ENCODE results near the gene ERC2. TPM values are rescaled to one million over a fixed set of nuclear protein-coding genes. Genes with fewer than 3 reads are reported as not detected.

Gene ERC2
- total and polyA plus RNA-seq, 2 of the 13 experiments (the other 11 are each of a cell fraction or from before 2014, with no cell fraction given), result 0.16 to 0.22 TPM

- TF ChIP-seq CREB1 (IDR thresholded peaks at IDR 0.05) (peak; percentile 73), CREB1 (CRISPR knock-in tag; IDR thresholded peaks at IDR 0.05) (no peak), RXRA (CRISPR knock-in tag; IDR thresholded peaks at IDR 0.05) (no peak)
- Histone ChIP-seq H3K4me3 (replicated peaks in 1 of 3; ENCODE audit: insufficient read depth in 1 of 3, low read depth in 2 of 3, low read length in 3 of 3) (no peak overlapping the region), H3K79me2 (ENCODE audit: insufficient read depth, low read length) (no peaks in the 10 kb centered on the region), H3K27ac (ENCODE audit: extremely low read length, insufficient read depth, low read length) (no peak overlapping the region), H3K9ac (ENCODE audit: insufficient read depth, low read depth, low read length) (no peak overlapping the region), H3K4me1 (ENCODE audit: insufficient read depth, low read length) (no peaks in the 10 kb centered on the region), H3K9me3 (ENCODE audit: low read length) (no peaks in the 10 kb centered on the region), H2AFZ (ENCODE audit: low read length) (no peak overlapping the region), H4K20me1 (ENCODE audit: insufficient read depth, low read length) (no peaks in the 10 kb centered on the region), H3K27me3 (ENCODE audit: control insufficient read depth in 1 of 2, insufficient read depth in 2 of 2, low read length in 2 of 2) (no peaks in the 10 kb centered on the region), H3K36me3 (replicated peaks in 1 of 2; ENCODE audit: control insufficient read depth in 1 of 2, insufficient read depth in 2 of 2, low read length in 2 of 2) (no peaks in the 10 kb centered on the region), H3K4me2 (ENCODE audit: low read depth, low read length) (no peak overlapping the region)
- CTCF ChIA-PET (ENCODE audit: low intra/inter-chr PET ratio, low total read pairs), result no interaction called here
- FAIRE-seq, result no peak
- POLR2A ChIA-PET, result no interaction called here
- in situ Hi-C loops (cut with HindIII; ENCODE audit: extremely low pct_ligation_motif_present, low pct_unique_long_range_greater_than_20kb), result no loop called here
- no TSS peak for BruUV-seq (replicated peaks)
- 6% methylated on average over 7 of the region's 7 CpGs for WGBS (ENCODE audit: low lambda C conversion rate)
- ATAC-seq, result no peak
- intact Hi-C loops (cut with micrococcal nuclease; ENCODE audit: unreplicated experiment), result no loop called here
- no peak for DNase-seq (ENCODE audit: low spot score)
These were observed 88.5 kb downstream of the ERC2 start for GRCh38 chr3:56379723-56380287.

- ATAC-seq (no peak), FAIRE-seq (no peak), DNase-seq (ENCODE audit: low spot score) (no peak)
- H2AFZ ChIP-seq (ENCODE audit: low read length), result no peak overlapping the region
- no peaks in the 10 kb centered on the region for H4K20me1 ChIP-seq (ENCODE audit: insufficient read depth, low read length)
- H3K79me2 ChIP-seq (ENCODE audit: insufficient read depth, low read length), result no peaks in the 10 kb centered on the region
- H3K9me3 ChIP-seq (ENCODE audit: low read length), result no peaks in the 10 kb centered on the region
- BruUV-seq (replicated peaks), result no TSS peak
- no peak overlapping the region for H3K4me2 ChIP-seq (ENCODE audit: low read depth, low read length)
- H3K9ac ChIP-seq (ENCODE audit: insufficient read depth, low read depth, low read length), result no peak overlapping the region
- no peak overlapping the region for H3K4me3 ChIP-seq (replicated peaks in 1 of 3; ENCODE audit: insufficient read depth in 1 of 3, low read depth in 2 of 3, low read length in 3 of 3)
- ChIA-PET CTCF (ENCODE audit: low intra/inter-chr PET ratio, low total read pairs) (no interaction called here), POLR2A (no interaction called here)
- no peaks in the 10 kb centered on the region for H3K36me3 ChIP-seq (replicated peaks in 1 of 2; ENCODE audit: control insufficient read depth in 1 of 2, insufficient read depth in 2 of 2, low read length in 2 of 2)
- no peak overlapping the region for H3K27ac ChIP-seq (ENCODE audit: extremely low read length, insufficient read depth, low read length)
- no peaks in the 10 kb centered on the region for H3K27me3 ChIP-seq (ENCODE audit: control insufficient read depth in 1 of 2, insufficient read depth in 2 of 2, low read length in 2 of 2)
- WGBS (ENCODE audit: low lambda C conversion rate), result 0% methylated on average over 3 of the region's 3 CpGs
- H3K4me1 ChIP-seq (ENCODE audit: insufficient read depth, low read length), result no peaks in the 10 kb centered on the region
- in situ Hi-C loops (cut with HindIII; ENCODE audit: extremely low pct_ligation_motif_present, low pct_unique_long_range_greater_than_20kb) (no loop called here), intact Hi-C loops (cut with micrococcal nuclease; ENCODE audit: unreplicated experiment) (no loop called here)
- TF ChIP-seq TIGD3 (CRISPR knock-in tag; IDR thresholded peaks at IDR 0.05; ENCODE audit: borderline replicate concordance), result no peak
- TF ChIP-seq MATR3 (CRISPR knock-in tag; IDR thresholded peaks at IDR 0.05), result no peak
- no peak for TF ChIP-seq AHR (CRISPR knock-in tag; IDR thresholded peaks at IDR 0.05)
- no peak for TF ChIP-seq SMAD9 (CRISPR knock-in tag; IDR thresholded peaks at IDR 0.05)
- no peak for TF ChIP-seq ZNF777 (CRISPR knock-in tag; IDR thresholded peaks at IDR 0.05)
- no peak for TF ChIP-seq ZNF367 (CRISPR knock-in tag; IDR thresholded peaks at IDR 0.05; ENCODE audit: borderline replicate concordance)
- no peak for TF ChIP-seq FOXJ3 (CRISPR knock-in tag; IDR thresholded peaks at IDR 0.05; ENCODE audit: borderline replicate concordance)
- no peak for TF ChIP-seq ZBED4 (CRISPR knock-in tag; IDR thresholded peaks at IDR 0.05; ENCODE audit: borderline replicate concordance)
These were observed 92.6 kb downstream of the ERC2 start for GRCh38 chr3:56375654-56376053.
